RPMI8226 (cell line): Measurements from ENCODE around the gene OR2G6.

Experiments used
- DNase-seq: peaks from one replicate; pipeline ENCODE4 v3.0.0-alpha.2; 2015

The OR2G6 gene

GRCh38 chr1:248576260-248576980, 68.5 kb downstream of the OR2G6 start:
- no peak for DNase-seq
